Left hindlimb (tissue), 1 donor: ENCODE measurements around the gene NOXA1.
"Not testable (repeated sequence)": the region's sequence is repeated elsewhere in the genome, so short reads cannot be mapped to it uniquely, and the experiment has no call there.

Experiments used
- DNase-seq: peaks from one replicate; pipeline ENCODE4 v3.0.0-alpha.2; 2018

Gene NOXA1

GRCh38 chr9:137406085-137406760, 17.0 kb upstream of the NOXA1 start:
- DNase-seq = no peak

- DNase-seq = peak; percentile 74
These were observed 16.2 kb upstream of the NOXA1 start for GRCh38 chr9:137406876-137407589.

- DNase-seq = no peak
These were observed 15.4 kb upstream of the NOXA1 start for GRCh38 chr9:137407590-137408300.

GRCh38 chr9:137408651-137409405, 14.4 kb upstream of the NOXA1 start:
- DNase-seq = no peak

- DNase-seq = no peak
These were observed 13.7 kb upstream of the NOXA1 start for GRCh38 chr9:137409515-137409914.

GRCh38 chr9:137410236-137410890, 12.8 kb upstream of the NOXA1 start:
- not testable (repeated sequence) for DNase-seq

- no peak for DNase-seq
These were observed 12.3 kb upstream of the NOXA1 start for GRCh38 chr9:137410891-137411249.

- no peak for DNase-seq
These were observed 11.9 kb upstream of the NOXA1 start for GRCh38 chr9:137411260-137411644.

- DNase-seq = peak; percentile 59
These were observed 11.4 kb upstream of the NOXA1 start for GRCh38 chr9:137411645-137412380.

- DNase-seq = peak; percentile 8
These were observed 10.8 kb upstream of the NOXA1 start for GRCh38 chr9:137412431-137412830.

GRCh38 chr9:137415451-137415850, 7.7 kb upstream of the NOXA1 start:
- DNase-seq = no peak

- DNase-seq = no peak
These were observed 7.1 kb upstream of the NOXA1 start for GRCh38 chr9:137416006-137416562.

- DNase-seq = no peak
These were observed 6.5 kb upstream of the NOXA1 start for GRCh38 chr9:137416563-137417151.

- DNase-seq = peak; percentile 6
These were observed 5.8 kb upstream of the NOXA1 start for GRCh38 chr9:137417161-137418021.

- DNase-seq = no peak
These were observed 1.2 kb upstream of the NOXA1 start for GRCh38 chr9:137421838-137422603.

GRCh38 chr9:137423514-137424291, 510 bp downstream of the NOXA1 start:
- peak; percentile 33 for DNase-seq

GRCh38 chr9:137426018-137426681, 3.0 kb downstream of the NOXA1 start:
- DNase-seq = peak; percentile 52
